Measurements from ENCODE around the gene NELFA. TPM values are rescaled to one million over a fixed set of nuclear protein-coding genes. Genes with fewer than 3 reads are reported as not detected.

NELFA gene
- total and polyA plus RNA-seq, 2 of the 4 experiments (the other 2 are of a cell fraction), result 4.3 to 21.9 TPM

- Histone ChIP-seq H3K9me3 (ENCODE audit: control insufficient read depth, insufficient read depth, low read length) (no peaks in the 10 kb centered on the region; the same call in 1 of the 2 replicates), H3K79me1 (ENCODE audit: low read depth in 1 of 2, low read length in 2 of 2) (0 out of 4 replicates have a peak, but pooled peaks cover 0 to 7% of the 10 kb centered on the region in 2 experiments), H3K4me3 (ENCODE audit: insufficient read depth, low read depth, low read length) (no peak overlapping the region), H3K4me2 (ENCODE audit: low read depth, low read length) (no peak overlapping the region), H4K20me1 (ENCODE audit: insufficient read depth, low read length) (no peaks in the 10 kb centered on the region), H3K14ac (replicated peaks; ENCODE audit: low read depth, low read length) (no peak overlapping the region), H4K5ac (ENCODE audit: low read depth, low read length) (no peak overlapping the region), H3K9ac (ENCODE audit: low read depth, low read length) (no peak overlapping the region), H2BK15ac (ENCODE audit: low read depth, low read length) (no peak overlapping the region), H2AK9ac (replicated peaks; ENCODE audit: low read depth, low read length, poor library complexity) (no peak overlapping the region), H4K91ac (ENCODE audit: insufficient read depth, low read depth, low read length) (no peak overlapping the region), H2AK5ac (ENCODE audit: low read depth, low read length) (no peak overlapping the region), H3K56ac (ENCODE audit: extremely low read depth, insufficient read depth, low read length) (no peak overlapping the region), H3K23ac (ENCODE audit: low read depth, low read length) (no peak overlapping the region), H3K36me3 (ENCODE audit: control insufficient read depth, insufficient read depth, low read length) (peaks cover 2% of the 10 kb centered on the region; the same call in 1 of the 2 replicates), H2BK20ac (ENCODE audit: low read depth, low read length) (no peak overlapping the region), H3K27ac (ENCODE audit: insufficient read depth, low read length) (no peak overlapping the region), H3K27me3 (ENCODE audit: control insufficient read depth, insufficient read depth, low read length) (peaks cover 21% of the 10 kb centered on the region), H3K9me1 (ENCODE audit: insufficient read depth, low read length) (no peaks in the 10 kb centered on the region), H3K18ac (ENCODE audit: low read depth, low read length) (no peak overlapping the region), H3K4ac (ENCODE audit: low read depth, low read length) (no peak overlapping the region), H2BK120ac (ENCODE audit: low read depth, low read length) (no peak overlapping the region), H3K4me1 (ENCODE audit: control insufficient read depth, insufficient read depth, low read length) (no peaks in the 10 kb centered on the region; the same call in 1 of the 2 replicates), H4K8ac (ENCODE audit: low read depth in 2 of 2, low read length in 2 of 2) (no peak overlapping the region), H2AFZ (replicated peaks; ENCODE audit: low read length, poor library complexity) (no peak overlapping the region), H2BK5ac (ENCODE audit: low read depth, low read length, poor library complexity, severe bottlenecking) (no peak overlapping the region)
- TF ChIP-seq USF2 (IDR thresholded peaks at IDR 0.05; ENCODE audit: low read depth, low read length) (no peak), CHD1 (IDR thresholded peaks at IDR 0.05; ENCODE audit: low read depth, low read length) (no peak), BHLHE40 (IDR thresholded peaks at IDR 0.05; ENCODE audit: low read depth, low read length) (no peak), NFE2L2 (IDR thresholded peaks at IDR 0.05; ENCODE audit: low read depth, low read length) (no peak), RAD21 (IDR thresholded peaks at IDR 0.05; ENCODE audit: low read length) (no peak), MAFK (IDR thresholded peaks at IDR 0.05; ENCODE audit: low read depth, low read length) (no peak), MAZ (IDR thresholded peaks at IDR 0.05; ENCODE audit: borderline replicate concordance, low read depth, low read length) (no peak), CEBPB (IDR thresholded peaks at IDR 0.05; ENCODE audit: low read depth, low read length) (no peak), SMC3 (IDR thresholded peaks at IDR 0.05; ENCODE audit: low read depth, low read length) (no peak), ELK1 (IDR thresholded peaks at IDR 0.05; ENCODE audit: borderline replicate concordance, low read depth, low read length) (no peak), POLR2A (IDR thresholded peaks at IDR 0.05; ENCODE audit: low read depth, low read length) (no peak), MXI1 (IDR thresholded peaks at IDR 0.05; ENCODE audit: borderline replicate concordance, low read depth, low read length) (no peak), FOS (IDR thresholded peaks at IDR 0.05; ENCODE audit: low read depth, low read length) (no peak), RCOR1 (IDR thresholded peaks at IDR 0.05; ENCODE audit: insufficient replicate concordance, low read length) (no peak), RFX5 (IDR thresholded peaks at IDR 0.05; ENCODE audit: low read depth, low read length) (no peak), CTCF (conservative IDR thresholded peaks at IDR 0.05; ENCODE audit: low read depth, low read length) (no peak)
- in situ Hi-C loops (cut with MboI; ENCODE audit: low sequenced_read_pairs), result no loop called here
- intact Hi-C loops (cut with micrococcal nuclease), result no loop called here
- WGBS, 2 experiments (ENCODE audit: extremely low coverage in 2 of 2, insufficient read length in 1 of 2), result 87% methylated on average over 11 of the region's 18 CpGs; no CpG with 5 or more reads in 1 of the 2 experiments
- ChIA-PET CTCF (no interaction called here), POLR2A (ENCODE audit: unreplicated experiment) (no interaction called here)
- ATAC-seq (ENCODE audit: low read depth) (no peak), DNase-seq (no peak)
- dilution Hi-C loops (cut with HindIII; ENCODE audit: low sequenced_read_pairs, unreplicated experiment), result no loop called here
- BruUV-seq (replicated peaks), result no TSS peak
These were observed 34.8 kb upstream of the NELFA start for GRCh38 chr4:2043396-2044118.
